ENCODE data around the gene SMG1.

- TF ChIP-seq CTCF (IDR thresholded peaks at IDR 0.05): no peak
- TF ChIP-seq POLR2A (IDR thresholded peaks at IDR 0.05): no peak
- no peak for TF ChIP-seq POLR2AphosphoS5 (IDR thresholded peaks at IDR 0.05)
These were observed 24.4 kb upstream of the SMG1 start for GRCh38 chr16:18950469-18951185.

Measured in breast epithelium (tissue), 3 donors.